NCI-H146 treated with DMSO at 0.1 percent for 48 hours (cell line): ENCODE measurements around the gene ZNF135.
A peak's percentile ranks its signal among the peaks of the same experiment; 100 is the strongest.

Experiments
- DNase-seq: peaks from one replicate; lab custom pipeline; 2025; ENCODE audit not compliant: unreplicated experiment; lab: John Stamatoyannopoulos, UW

The ZNF135 gene

DNA sequence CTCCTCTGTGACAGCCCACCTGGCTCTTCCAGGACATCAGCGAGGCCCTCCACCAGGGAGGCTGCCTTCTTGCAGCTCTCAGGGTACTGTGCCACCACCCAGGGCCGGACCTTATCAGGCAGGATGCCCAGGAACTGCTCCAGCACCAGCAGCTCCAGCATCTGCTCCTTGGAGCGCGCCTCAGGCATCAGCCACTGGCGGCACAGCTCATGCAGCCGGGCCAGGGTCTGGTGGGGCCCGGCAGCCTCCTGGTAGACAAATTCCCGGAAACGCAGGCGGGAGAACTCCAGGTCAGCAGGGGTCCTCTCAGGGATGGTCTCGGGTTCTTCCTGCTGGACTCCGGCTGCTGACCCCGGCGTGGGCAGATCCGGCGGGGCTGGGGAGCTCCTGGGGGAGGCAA is 30.8 kb downstream of the ZNF135 start:
- DNase-seq: no peak

DNA sequence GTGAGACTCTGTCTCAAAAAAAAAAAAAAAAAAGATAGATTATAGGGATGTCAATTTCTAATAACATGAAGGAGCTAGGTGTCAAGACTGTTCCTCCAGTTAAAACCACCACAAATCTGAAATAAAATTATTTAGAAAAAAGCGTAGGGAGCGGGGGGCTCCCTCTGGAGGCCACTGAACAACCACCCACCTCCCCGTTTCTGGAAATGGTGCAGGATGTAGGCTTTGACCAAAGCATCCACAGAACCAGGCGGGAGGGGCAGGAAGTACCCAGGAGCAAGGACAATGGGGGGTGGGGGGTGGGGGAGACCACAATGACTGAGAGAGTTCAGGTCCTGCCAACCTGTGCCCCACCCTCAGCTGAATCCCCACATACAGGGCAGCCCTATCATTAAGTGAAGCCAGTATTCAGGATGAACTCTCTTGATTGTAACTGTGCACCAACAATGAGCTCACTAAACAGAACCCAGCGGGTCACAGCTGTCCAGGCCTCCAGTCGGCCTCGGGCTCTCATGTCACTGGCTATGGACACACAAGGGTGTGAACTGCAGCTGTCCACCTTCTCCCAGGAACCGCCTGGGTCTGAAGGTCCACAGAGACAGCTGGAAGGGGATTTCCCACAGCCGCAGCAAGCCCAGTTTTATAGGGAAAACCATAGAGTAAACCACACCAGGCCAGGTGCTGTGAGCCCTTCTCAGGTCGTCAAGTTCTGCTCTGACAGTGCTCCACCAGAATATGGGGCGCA is 32.3 kb downstream of the ZNF135 start:
- no peak for DNase-seq

DNA sequence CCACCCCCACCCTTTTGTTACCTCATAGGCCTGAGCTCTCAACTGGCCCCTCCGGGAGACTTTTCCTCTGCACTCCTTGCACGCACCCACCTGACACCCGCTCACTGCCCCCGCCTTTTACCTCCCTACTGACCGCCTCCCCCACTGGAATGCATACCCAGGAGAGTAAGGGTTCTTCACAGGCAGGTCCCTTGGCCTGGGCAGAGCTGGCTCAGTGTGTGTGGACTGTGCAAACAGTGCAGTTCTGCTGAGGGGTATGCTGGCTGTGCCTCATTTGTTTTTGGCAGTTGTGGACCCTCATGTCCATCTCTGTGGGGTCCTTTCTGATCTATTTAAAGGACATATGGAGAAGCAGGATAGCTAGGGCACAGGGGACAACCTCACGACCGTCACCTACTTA is 34.0 kb downstream of the ZNF135 start:
- no peak for DNase-seq

DNA sequence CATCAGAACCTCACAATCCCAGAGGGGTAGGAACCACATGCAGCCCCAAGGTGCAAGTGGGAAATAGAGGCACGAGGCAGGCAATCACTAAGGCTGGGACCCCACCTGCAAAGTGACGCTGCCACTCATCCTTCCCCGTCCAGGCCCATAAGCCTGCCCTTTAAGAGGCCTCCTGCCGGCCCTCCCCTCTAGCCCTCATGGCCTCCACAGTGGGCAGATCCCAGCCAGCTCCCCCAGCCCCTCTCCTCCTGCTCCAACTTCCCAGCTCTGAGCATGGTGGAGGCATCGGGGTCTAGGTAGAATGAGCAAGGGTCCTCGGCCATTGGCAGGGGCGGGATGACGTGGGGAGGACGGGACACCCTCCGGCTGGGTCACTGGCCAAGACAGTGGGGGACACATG is 36.2 kb downstream of the ZNF135 start:
- DNase-seq: no peak

DNA sequence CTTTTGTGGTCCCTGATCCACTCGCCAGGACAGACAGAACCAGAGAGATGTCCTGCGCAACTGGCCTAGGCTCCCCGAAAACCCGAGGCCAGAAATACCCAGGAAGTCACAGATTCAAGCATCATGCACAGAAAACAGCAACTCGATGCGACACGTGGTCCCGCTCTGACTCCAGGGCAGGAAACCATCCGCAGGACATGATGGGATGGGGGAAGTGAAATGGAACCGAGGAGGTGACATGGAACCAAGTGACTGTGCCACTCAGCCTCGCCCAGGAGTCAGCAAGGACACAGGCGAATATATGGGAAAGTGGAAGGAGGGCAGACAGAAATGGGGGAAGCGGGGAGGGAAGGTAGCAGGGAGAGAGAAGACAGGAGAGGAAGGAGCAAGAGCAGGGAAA is 37.8 kb downstream of the ZNF135 start:
- no peak for DNase-seq

DNA sequence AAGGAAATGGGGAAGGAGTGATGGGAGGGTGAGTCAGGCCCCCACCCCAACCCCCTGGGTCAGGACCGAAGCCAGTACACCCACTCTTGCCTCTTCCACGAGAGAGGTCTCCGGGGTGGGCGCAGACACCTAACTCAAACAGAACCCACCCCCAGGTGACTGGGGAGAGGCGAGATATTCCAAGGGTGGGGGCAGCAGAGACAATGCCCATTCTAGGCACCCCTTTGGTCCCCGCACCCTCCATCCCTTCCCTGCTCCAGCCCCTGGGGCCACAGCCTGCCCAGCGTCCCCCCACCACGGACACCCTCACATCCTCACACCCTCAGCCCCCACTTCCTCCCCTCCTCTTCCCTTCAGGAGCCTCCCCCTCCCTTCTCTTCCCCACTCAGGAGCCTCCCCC is 38.3 kb downstream of the ZNF135 start:
- no peak for DNase-seq

DNA sequence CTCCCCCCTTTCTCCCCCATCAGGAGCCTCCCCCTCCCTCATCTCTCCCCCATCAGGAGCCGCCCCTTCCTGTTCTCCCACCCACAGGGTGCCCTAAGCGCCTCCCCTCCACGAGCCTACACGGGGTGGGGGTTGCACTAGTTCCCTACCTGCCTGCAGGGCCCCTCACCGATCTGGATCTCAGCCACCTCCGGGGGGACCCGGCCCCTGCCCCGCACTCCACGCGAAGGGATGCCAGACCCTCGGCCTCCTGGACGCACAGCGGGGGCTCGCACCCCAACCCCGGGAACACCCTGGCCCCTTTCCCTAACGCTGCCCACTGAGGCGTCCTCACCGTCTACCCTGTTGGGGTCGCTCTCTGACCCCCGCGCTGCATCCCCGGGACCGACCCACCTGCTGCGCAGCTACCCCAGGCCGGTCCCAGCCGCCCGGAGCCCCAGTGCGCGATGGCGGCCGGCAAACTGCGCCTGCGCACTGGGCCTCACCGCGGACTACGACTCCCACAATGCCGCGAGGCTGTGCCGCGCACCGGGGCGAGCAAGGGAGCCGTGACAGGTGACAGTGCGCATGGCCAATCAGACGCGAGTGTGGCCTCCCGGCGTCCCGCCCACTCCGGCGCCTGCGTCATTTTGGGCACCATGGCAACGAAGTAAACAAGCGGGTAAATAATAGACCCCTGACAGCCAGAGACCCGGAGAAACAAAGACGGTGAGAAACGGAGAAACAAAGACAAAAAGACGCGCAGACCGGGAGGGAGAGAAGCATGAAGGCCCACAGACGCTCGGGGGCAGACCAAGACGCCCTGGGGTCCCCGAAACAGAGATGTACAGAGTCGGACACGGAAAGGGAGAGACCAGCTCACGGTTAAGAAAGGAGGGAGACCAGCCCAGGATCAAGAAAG is 38.9 kb downstream of the ZNF135 start, which contains the start of gene ZSCAN18:
Gene ZSCAN18 (minus strand): TSS at position 451 of the 901 bp plus-strand sequence. CDS start 7,964 bp downstream, outside the sequence.
- peak; percentile 81 for DNase-seq

DNA sequence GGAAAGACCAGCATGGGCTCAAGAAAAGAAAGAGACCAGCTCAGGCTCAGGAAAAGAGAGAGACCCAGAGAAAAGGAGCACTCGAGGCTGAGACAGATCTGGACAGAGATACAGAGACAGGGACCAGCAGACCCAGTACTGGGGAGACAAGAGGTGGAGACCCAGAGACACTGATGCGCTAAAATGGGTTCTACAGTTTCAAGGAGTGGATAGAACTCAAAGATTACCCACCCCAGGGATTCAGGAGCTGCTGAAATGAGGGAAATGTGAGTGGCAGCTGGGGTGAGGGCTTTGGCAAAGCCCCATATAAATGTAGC is 39.6 kb downstream of the ZNF135 start:
- DNase-seq: no peak

DNA sequence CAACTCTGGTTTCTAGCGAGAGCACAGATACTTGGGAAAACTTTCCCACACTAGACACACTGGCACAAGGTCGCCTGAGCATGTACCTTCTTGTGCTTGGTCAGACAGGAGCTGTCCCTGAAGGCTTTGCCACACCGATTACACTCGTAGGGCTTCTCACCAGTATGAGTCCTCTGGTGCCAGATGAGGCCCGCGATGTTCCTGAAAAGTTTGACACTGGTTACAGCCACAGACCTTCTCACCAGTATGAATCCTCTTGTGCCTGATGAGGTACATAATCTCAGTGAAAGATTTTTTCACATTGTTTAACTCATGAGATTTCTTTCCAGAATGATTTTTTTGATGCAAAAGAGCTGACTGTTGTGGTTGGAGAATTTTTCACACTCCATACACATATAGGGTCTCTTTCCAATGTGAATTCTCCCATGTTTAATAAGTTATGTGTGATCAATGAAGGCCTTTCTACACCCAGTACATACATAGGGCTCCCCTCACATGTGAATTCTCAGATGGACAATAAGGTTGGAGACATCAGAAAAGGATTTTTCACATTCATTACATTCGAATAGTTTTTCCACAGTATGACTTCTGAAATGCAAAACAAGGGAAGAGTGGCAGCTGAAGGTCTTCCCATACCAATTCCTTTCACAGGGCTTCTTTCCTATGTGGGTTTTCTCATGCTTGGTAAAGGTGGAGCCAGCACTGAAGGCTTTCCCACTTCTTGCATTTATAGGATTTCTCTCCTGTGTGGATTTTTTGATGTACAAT is 48.9 kb downstream of the ZNF135 start:
- no peak for DNase-seq

DNA sequence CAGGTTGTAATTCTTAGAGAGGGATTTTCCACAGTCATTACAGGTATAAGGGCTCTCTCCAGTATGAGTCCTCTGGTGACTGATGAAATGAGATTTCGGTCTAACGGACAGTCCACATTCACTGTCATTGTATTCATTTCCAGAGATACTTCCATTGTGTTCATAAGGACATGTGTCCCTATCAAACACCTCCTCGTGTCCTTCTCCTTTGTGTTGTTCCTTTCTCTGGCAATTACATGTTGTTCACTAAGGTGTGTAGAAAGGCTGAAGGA is 49.4 kb downstream of the ZNF135 start:
- no peak for DNase-seq

DNA sequence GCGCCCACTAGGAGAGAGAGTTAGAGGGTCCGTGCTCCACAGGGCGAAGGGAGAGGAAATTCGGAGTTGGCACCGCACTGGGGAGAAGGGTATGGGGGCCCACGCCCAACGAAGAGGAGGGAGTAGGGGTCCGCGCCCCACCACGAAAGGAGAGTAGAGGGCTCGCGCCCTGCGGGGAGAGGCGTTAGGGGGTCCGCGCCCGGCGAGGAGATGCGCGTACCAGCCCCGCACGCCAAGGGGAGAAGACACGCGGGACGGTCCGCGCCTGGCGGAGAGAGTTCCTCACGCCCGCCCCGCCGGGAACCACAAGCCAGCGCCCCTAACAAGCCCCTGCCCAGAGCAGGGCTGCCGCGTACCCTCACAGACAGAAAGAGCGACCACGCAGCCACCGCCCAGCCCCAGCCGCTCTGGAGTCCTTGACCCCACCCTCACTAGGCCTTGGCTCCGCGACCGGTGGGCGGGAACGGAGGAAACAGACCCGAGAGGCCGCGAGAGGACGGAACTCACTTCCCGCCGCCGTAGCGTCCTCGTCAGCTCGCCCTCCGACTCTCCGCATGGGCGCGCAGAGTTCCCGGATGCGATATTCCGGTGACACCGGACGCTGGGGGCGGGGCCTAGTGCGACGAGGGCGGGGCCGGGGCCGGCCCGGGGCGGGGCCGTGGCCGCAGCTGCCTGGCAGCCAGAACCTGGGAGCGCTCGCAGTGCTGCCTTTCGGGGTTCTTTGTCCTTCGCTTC is 58.9 kb downstream of the ZNF135 start:
- DNase-seq: no peak

DNA sequence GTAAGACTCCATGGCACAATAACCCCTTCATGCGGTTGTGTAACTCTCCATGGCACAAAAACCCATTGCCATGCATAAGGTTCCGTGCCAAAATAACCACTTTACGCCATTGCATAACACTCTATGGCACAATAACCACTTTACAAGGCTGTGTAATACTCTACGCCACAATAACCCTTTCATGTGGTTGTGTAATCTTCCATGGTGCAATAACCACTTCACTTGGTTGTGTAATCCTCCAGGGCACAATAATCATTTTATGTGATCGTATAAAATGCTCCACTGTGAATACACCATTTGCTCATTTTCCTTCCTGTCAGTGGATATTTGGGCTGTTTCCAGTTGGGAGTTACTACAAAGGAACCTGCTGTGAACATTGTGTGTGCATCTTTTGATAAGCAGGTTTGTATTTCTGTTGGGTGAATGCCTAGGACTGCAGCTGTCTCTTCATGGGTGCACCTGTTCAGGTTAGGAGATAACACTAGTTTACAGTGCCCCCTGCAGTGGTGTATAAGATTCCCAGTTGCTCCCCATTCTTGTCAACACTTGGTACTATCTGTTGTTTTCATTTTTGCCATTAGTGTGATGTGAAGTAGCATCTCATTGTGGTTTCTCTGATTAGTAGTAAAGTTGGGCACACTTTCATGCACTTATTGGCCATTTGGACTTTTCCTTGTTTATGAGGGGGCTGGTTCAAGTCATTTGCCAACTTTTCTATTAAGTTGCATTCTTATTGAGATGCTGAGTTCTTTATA is 60.1 kb downstream of the ZNF135 start:
- no peak for DNase-seq
